Measurements from ENCODE around the gene ZBTB7A.
"Not testable (repeated sequence)": the region's sequence is repeated elsewhere in the genome, so short reads cannot be mapped to it uniquely, and the experiment has no call there.

The ZBTB7A gene

DNA sequence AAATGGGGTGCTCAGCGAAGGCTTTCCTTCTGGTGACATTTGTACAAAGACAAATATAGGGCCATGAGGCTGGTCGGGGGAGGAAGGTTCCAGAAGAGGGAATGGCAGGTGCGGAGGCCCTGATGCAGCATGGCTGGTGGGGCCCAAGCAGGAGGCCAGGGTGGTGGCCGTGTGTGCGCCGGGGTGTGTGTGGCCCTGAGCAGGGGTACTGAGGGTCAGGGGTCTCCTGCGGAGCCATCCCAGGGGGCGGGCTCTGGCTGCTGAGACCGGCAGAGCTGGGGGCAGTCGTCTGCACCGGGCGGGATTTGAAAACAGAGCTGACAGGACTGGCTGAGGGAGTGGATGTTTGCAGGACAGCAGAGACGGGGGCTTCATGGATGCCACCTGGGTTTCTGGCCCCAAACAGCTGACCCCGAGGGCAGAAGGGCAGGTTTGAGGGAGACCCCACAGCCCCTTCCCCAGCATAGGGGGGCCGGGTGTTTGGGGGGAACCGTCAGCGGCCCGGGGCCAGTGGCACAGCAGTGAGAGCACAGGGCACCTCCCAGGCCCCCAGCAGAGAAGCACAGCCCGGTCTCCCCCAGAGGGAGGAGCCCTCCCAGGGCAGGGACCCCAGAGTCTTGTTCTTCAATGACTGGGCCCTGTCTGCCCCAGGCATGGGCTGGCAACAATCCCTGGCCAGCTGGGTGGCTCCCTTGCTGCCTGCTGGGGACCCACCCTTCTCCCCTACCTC, 47.8 kb downstream of the ZBTB7A start:
- DNase-seq = no peak

DNA sequence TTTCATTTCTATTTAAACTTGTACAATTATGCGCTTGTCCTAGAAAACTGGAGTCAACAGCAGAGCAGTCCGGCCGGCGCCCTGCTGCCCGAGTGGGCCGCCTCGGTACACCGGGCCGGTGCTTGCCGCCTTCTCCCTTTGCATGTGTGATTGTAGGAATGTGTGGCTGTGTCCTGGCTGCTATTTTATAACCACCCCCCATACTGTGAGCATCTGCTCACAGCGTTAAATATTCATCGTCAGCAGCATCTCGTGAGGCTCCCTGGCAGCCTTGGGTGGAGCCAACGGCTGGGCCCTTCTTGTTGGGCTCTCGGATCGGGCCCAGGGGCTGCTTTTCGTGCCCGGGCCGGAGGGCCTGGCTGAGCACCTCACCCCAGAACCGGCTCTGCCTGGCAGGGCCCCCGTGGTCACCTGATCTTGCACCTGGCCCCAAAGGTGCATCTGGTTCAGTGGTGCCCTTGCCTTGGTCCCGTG, 48.5 kb downstream of the ZBTB7A start:
- peak in 44 of 58 donors; percentile 10 to 88 (median 40) for DNase-seq

DNA sequence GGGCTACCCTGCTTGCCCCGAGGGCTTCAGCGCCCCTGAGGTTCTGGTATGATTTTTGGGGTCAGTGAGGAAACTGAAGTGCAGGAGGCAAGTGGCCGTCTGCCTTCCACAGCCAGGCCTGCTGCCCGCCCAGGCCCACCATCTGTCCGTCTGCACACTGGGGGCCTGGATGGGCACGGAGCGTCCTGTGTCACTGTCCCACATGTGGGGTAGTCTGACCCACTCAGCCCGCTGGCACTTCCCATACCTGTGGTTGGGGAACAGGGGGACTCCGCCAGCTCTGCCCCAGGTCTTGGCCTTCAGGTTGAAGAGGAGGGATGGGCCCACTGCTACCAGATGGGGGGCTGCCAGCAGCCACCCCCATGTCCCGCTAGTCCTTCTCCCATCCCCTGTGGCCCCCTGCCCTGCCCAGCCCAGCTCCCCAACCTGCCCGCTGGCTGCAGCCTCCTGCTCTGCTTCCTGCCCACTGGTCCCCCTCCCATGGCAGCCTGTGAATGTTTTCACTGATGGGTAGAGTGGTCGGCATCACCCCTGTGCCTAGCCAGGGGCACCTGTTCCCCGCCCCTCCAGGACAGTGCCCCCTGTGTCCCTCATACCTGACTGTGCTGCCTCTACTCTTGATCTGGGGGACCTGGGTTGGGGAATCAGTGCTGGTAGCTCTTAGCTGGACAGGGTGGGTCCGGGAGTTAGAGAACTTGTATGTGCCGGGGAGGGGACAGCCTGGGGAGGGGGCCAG, 49.6 kb downstream of the ZBTB7A start:
- DNase-seq = no peak

DNA sequence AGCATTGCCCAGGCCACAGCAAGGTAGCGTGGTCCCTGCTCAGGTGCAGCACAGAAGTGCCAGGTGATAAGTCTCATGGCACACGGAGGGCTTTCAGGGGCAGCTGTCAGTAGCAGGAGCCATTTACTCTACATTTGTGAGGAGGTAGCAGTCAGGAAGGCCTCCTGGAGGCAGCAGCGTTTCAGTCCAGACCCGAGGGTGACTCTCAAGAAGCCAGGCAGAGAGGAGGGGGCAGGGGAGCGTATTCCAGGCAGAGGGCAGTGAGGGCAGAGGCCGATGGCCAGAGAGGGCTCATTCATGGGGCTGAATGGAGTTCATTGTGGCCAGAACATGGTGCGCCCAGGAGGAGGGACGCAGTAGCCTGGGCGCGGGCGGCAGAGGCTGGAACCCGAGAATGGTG, 50.2 kb downstream of the ZBTB7A start:
- DNase-seq = peak in 50 of 58 donors; percentile 14 to 90 (median 68)

DNA sequence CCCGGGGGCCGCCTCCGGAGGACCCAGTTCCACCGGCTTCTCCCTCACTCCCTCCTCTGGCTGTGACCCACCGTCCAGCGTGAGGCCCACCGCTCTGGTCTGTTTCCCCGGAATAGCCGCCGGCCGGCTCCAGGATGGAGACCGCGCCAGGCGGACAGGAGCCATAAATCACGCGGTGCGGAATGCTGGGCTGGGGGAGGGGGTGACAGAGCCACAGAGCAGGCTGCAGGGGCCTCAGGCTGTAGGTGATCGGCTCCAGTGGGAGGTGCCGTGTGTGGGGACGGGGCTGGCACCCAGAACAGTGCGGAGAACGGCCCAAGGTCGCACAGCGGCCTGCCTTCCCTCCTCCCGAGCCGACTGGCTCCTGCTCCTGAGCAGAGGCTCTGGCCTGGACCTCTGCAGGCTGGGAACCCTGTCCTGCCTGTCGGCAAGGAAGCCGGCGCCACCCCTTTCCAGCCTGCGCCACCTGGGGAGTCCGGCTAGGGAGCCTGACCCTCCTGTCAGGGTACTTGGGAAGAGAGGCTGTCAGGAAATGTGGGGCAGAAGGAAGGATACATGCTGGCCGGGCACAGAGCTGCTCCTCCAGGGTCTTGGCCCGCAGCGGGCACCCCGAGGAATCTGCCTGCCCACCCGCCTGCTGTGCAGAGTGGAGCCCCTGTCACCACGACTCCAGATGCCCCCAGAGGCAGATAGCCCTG, 50.8 kb downstream of the ZBTB7A start:
- no peak for DNase-seq

DNA sequence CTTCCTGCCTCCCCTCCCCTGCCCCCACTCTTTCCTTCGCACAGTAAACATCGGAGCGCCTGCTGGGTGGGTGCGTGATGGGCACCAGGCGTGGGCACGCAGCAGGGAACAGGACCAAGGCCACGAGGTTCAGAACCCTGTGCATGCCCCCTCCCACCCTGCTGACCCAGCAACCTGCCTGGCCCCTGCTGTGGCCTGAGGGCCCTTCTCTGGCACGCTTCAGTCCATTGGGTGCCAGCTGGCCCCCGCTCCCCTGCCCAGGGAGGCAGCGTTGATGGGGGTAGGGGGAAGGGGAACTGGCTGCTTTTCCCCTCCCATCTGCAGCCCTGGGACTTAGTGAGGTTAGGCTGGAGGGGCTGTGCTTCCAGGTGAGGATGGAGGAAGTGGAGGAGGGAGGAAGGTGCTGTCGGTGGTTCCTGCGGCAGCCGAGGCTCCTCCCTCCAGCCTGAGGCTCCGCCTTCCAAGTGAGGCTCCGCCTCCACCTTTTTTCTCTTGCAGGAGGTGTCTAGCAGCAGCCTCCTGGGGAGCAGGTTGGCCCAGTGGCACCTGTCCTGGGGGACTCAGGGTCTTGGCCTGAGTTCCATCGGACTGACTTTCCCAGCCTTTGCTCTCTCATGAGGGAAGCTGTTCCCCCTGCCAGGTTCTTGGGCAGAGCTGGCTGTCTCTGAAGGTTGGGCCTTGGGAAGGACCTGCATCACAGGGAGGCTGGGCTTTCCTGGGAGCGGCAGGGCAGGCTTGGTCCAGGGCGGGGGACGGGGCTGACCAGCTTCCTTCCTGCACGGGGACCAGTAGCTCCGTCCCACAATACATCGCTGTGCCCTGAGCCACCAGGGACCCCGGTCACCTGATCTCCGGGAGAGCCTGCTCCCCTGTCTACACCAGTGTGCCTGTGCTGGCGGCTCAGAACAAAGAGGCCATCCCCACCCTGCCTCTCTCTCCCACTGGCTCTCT, 51.9 kb downstream of the ZBTB7A start:
- no peak for DNase-seq

DNA sequence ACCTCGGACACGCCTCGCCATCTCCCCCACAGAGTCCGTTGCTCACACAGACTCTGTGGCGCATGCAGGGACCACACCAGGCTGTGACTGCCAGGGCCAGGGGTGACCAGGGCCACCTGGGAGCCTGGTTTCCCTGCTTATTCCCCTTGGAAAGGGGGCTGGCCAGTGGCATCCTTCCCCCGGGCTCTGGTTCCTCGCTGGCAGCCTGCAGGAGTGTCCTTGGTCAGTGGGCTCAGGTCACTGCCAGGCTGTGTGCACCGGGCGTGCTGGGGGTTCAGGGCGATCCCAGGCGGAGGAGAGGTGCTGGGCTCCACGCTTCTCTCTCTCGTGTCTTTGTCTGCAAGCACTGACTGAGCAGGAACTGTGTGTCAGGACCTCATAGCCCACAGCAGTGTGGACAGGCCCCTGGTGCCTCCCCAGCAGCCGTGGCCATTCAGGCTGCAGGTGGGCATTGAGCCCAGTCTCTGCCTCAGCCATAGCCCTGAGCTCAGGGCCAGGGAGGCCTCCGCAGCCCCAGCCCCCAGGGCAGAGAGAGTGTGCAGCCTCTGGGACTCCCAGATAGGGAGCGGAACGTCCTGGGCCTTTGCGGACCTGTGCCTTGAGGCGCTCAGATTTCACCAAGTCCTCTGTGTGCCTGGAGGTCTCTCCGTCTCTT, 52.7 kb downstream of the ZBTB7A start:
- DNase-seq = peak in 31 of 58 donors; percentile 9 to 70 (median 37)

DNA sequence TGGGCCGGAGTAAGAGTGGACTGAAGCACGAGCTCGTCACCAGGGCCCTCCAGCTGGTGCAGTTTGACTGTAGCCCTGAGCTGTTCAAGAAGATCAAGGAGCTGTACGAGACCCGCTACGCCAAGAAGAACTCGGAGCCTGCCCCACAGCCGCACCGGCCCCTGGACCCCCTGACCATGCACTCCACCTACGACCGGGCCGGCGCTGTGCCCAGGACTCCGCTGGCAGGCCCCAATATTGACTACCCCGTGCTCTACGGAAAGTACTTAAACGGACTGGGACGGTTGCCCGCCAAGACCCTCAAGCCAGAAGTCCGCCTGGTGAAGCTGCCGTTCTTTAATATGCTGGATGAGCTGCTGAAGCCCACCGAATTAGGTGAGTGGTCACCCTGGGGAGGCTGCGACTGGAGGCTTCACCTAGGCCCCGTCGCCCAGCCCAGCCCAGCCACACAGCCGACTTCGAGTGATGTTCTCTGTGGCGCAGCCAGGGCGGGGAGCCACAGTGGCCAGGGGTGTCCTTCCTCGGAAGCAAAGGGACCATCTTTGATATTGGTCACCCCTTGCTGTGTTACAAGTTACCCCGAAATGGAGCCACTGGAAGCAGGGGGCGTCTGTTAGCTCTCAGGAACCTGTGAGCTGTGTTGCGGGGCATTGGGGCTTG, 53.6 kb downstream of the ZBTB7A start:
- no peak for DNase-seq

DNA sequence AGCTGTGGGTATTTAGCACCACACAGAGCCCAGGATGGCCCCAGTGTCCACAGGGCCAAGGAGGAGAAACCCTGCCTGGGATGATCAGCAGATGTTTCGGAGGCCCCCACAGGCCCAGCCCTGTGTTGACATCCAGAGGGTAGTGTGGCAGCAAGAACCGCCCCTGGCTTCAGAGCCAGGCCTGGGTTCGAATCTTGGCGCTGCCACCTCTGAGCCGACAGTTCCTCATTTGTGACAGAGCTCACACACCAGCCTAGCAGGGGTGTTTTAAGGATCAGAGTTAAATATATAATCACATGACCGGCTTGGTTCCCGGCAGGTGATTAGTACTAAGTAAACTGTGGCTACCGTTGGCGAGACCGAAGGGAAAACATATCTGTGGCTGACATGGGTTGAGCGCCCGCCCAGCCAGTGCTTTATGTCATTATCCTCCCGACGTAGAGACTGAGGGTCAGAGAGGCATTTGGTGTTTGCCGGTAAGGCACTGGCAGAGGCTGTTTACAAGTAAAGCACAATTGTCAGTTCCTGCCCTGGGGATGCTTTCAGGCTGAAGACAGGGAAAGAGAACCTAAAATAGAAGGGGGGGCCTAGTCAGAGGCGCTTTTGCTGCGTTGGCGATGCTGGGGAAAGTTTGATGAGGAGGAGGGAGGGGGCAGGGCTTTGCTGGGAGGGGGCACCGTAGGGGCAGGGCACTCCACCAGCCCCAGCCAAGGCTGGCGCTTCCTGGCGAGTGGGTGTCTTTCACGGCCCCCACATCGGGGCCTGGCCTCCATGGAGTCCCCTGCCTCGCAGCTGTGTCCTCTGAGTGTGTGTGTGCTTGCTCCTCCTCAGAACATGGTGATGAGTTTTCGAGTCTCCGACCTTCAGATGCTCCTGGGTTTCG, 54.4 kb downstream of the ZBTB7A start:
- DNase-seq = no peak

DNA sequence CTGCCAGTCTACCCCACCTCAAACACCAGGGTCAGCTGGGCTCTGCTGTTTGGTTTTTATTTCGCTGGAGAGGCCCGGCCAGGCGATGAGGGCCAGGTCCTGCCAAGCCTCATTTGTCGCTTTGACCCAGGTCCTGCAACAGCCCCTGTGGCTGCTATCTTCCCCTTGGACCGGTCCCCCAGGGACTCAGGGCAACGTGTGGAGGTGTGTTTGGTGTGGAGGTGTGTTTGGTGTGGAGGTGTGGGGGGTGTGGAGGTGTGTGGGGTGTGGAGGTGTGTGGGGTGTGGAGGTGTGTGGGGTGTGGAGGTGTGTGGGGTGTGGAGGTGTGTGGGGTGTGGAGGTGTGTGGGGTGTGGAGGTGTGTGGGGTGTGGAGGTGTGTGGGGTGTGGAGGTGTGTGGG, 55.3 kb downstream of the ZBTB7A start:
- DNase-seq = not testable (repeated sequence)

DNA sequence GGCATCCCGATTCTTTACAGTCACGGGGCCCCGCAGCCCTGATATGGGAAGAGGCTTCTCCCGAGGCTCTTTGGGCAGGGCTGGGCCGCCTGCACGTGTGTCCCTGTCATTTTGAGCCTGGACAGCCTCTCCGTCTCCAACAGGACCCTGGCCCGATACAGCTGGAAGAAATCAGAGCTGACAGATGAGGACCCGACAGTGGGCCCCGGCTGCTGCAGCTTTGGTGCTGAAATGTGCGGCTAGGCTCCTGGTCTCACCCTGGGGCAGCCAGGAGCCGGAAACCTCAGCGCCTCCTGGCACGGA, 55.9 kb downstream of the ZBTB7A start:
- DNase-seq = no peak

DNA sequence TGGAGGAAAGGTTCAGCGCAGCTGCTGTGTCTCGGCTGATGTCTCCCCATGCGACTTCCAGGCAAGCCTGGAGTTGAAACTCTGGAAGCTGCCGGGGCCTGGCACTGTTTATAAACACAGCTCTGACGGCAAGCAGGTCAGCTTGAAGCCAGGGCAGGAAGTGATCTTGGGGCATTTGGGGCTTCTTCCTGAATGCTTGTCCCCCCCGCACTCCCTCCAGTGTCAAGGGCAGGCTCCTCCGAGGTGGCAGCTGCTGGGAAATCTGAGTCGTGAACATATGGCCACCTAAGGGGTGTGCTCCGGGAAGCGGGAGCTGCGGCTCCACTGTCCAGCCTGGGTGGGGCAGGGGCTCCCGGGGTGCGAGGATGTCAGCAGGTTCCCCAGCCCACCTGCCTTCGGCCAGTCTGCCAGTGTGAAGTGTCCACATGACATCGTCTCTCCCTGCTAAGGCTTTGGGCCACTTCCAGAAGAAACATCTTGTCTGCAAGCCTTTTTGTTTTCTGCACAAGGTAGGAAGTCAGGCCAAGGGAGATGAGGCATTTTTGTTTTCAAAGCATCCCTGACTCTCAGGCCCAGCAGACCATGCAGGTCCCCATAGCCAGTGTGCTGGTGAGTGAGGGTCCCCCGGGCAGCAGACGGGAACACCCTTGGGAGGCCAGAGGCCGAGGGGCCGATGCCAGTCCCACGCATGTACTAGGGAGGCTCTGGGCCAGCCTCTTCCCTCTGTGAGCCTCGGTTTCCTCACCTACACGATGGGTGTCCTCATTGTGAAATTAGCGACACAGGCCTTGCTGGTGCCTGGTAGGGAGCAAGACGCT, 56.5 kb downstream of the ZBTB7A start:
- DNase-seq = peak in 1 of 58 donors; percentile 10

DNA sequence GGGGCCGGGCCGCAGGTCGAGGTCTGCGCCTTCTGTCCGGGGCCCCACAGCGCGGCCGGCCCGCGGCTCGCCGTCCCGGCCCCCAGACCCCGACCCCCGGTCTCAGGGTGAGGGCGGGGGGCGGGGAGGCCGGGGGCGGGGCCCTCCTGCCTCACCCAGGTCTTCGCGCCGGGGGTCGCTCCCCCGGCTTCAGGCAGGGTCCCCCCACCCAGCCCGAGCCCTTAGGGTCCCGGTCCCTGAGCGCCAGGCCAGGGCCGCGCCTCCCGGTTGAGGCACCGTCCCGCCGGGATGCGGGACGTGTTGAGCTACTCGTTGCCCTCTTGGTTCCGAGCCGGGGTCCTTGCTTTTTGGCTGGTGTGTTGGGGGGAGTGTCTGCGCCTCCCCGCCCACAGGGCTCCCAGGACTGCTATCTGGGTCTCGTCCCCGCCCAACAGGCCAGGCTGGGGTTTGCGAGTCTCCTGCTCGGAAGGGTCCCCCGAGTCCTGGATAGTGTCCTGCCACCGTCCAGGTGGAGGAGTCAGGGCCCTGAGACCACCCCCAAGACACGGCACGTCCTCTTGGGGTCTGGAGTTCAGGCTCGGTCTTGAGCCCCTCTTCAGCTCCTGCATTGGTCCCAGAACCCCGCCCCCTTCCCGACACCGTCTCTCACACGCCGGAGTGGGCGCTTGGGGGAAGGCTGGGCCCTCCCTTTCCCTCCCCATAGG, 58.7 kb downstream of the ZBTB7A start:
- peak in 2 of 58 donors; percentile 29 to 48 for DNase-seq

DNA sequence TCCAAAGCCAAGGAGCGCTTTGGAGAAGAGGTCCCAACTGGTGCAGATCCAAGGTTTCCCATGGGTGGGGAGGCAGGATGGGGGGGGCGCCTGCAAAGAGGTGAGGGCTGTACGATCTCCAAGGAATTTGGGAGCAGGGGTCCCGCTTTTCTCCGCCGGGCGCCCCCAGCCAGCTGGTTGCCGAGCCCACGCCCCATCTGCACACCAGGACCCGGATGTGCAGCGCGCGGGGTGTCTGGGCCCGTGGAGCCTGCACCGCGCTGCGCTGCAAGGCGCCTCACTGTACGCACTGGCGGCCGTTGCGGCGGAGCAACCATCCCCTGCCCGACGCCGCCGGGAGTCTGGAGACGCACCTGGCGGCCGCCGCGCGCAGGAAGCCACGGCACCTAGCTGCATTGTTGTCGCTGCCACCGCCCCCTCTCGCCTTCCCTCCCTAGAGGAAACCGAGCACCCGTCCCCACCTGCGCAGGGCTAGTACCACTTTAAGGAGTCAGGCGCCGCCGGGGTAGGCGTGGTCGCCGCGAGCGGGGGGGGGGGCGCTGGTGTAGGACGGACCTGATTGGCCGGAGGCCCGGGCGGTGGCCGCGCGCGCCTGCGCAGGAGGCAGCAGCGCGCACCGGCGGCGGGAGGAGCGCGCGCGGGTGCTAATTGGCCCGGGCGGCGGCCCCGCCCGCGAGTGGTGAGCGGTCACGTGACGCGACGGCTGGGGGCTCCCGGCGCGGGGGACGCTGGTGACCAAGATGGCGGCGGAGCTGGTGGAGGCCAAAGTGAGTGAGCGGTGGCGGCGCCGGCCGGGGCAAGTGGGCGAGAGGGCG, 59.5 kb downstream of the ZBTB7A start, which contains the start of gene PIAS4:
Gene PIAS4 (plus strand): TSS at position 716 of the 815 bp plus-strand sequence. CDS start 25 bp downstream, at position 741.
- peak; percentile 58 to 98 (median 93) for DNase-seq

DNA sequence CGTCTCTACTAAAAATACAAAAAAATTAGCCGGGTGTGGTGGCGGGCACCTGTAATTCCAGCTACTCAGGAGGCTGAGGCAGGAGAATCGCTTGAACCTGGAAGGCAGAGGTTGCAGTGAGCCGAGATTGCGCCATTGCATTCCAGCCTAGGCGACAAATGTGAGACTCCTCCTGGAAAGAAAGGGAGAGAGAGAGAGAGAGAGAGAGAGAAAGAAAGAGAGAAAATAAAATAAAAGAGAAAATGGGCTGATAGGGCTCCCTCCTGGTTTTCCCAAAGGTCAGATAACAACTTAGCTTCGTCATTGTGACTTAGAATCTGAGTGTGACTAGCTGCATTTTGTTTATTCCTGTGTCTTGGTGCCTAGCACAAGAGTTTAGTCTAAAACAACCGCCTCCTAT, 61.3 kb downstream of the ZBTB7A start:
- DNase-seq = not testable (repeated sequence)

DNA sequence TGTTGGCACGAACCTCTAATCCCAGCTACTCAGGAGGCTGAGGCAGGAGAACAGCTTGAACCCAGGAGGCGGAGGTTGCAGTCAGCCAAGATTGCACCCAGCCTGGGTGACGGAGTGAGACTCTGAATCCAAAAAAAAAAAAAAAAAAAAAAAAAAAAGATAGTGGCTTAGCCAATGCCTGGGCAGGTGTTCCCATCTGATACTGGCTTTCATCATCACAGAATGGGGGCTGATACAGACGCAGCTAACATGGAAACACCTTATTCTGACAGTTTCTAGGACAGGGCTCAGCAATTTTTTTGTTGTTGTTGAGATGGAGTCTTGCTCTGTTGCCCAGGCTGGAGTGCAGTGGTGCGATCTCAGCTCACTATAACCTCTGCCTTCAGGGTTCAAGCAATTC, 65.9 kb downstream of the ZBTB7A start:
- not testable (repeated sequence) for DNase-seq

Measured in anterior cingulate cortex (tissue), 58 donors.